Activated CD4-positive, alpha-beta T cell treated with anti-CD3 and anti-CD28 coated beads for 24 hours (primary cell): ENCODE data around the gene OR6B1.

Source experiments
- DNase-seq, 2 donors: peaks; one replicate each; pipeline ENCODE4 v3.0.0-alpha.2; 2020; ENCODE audit warnings: low read depth in 2 of 2

The OR6B1 gene

DNA sequence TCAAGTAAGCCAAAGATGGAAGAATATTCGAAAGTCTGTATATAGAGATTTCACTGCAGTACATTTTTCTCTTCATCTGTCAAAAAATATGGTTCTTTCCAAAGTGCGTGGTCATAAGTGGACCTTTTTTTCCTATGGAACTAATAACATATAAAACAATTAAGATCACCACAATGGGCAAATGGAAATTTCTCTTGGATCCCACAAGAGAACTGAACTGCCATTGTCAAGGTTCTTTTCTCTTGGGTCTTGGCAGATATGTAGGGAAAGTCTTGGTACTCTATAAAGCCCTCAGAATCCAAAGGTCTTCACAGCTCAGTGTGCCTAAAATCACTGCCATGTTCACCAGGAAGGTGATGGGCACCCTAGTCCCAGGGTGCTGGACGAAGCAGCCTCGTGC, at the start of gene OR6B1:
Gene OR6B1 (plus strand): TSS at position 301 of the 400 bp plus-strand sequence. CDS start 3,677 bp downstream, outside the sequence.
- DNase-seq = no peak

DNA sequence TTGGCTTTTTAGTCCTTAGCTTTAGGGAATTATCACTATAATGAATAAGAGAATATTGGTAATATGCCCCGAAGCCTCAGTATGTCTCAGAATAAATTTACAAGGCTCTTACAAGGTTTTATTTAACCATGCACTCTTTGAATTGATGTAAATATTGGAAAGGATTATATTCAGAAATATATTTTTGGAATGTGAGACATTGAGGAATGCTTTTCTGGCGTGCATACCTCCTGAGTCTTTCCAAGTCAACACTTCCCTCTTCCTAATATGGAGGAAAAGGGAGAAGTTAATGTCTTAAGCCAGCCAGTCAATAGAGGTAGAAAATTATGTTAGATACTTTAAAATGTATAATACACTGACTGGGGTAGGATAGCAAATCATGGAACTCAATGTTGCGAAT, 46.7 kb upstream of the OR6B1 start:
- DNase-seq = no peak

- no peak for DNase-seq
These were observed 46.0 kb upstream of the OR6B1 start for GRCh38 chr7:143954135-143954534.

GRCh38 chr7:143954544-143954943, 45.6 kb upstream of the OR6B1 start, which contains the start of gene OR2F1:
Gene OR2F1 (plus strand): TSS chr7:143954844. CDS start chr7:143959971, 5,127 bp downstream.
- DNase-seq = no peak

GRCh38 chr7:143958781-143959180, 41.3 kb upstream of the OR6B1 start:
- no peak for DNase-seq

DNA sequence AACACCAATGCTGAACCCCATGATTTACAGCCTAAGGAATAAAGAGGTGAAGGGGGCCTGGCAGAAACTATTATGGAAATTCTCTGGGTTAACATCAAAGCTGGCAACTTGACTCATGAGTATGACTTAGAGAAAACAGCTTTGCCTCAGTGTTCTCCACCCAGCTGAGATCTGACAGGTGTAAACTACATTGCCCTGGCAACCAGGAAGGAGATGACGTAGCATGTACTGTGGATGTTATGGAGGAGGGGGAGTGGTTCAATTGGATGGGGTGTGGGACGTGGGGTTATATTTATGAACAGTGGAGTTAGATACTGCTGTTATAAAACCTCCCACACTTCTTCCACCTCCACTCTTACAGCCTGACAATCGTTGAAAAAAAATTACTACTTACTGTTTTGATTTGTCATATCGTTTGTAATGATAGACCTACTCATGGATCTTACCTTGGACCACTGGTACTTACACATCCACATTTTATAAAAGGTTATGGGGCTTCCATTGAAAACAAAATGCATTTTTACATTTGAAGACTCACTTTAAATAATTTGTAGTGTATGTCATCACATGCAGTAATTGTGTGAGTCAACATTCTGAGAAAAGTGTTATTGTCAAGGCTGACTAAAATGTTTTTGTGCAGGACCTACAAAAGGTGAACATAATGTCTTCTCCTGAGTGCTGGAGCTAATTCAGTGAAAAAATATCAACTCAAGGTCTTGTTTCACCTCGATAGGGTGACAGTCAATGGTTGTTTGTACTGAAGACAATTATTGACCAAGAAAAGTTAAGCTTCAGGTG, 39.1 kb upstream of the OR6B1 start:
- DNase-seq = no peak

DNA sequence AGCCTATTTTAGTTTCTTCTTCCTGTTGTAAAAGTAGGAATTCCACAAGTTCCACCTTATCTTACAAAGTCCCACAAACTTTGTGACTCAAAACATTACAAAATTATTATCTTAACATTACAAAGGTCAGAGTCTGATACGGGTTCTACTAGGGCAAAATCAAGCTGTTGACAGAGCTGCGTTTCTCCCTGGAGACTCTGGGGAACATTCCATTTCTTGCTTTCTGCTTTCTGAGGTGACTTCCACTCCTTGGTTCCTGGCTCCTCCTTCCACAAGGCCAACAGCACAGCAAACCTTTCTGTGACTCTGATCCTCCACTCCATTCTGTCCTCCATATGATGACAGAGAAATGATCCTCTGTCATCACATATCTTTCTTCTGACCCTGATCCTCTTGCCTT, 34.8 kb upstream of the OR6B1 start:
- DNase-seq = no peak

- DNase-seq = no peak
These were observed 32.7 kb upstream of the OR6B1 start for GRCh38 chr7:143967398-143967797.

DNA sequence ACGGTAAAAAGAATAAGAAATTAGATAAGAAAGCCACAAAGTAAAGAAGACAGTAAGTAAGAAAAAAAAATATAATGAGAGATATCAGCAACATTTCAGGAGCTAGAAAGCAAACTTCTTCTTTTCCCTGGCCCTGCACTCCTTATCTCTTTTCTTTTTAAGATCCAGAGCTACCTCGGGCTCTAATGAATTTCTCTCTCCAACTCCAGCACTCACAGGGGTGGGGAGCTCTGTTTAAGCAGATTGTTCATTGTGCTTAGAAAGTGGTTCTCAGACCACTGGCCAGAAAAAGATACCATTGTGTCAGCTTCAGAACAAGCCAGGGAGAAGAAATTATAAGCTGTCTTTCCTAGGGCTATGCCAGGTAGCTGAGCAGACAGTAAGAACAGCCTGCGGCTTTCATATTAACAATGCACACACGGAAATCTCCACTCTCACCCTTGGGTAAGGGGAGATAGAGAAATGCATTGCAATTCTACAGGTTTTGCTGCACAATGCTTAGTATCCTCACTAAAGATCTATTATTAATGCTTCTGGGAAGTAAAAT, 26.2 kb upstream of the OR6B1 start:
- no peak for DNase-seq

DNA sequence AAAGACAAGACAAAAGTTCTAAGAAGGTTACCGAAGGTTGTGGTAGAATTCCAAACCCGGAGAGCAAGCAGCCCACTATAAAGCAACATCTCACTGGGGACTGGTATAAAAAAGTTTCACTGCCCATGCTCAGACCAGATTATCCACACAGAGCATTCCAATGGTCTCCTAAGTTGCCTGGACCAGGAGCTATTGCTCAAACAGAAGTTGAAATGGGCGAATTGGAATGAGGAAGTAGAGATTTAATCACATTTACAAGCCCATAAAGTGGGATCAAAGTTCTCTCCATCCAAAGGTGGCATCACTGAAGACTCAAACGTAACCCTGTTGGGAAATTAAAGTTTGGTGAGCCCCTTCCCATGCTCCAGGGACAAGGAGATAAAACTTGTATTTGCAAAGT, 25.7 kb upstream of the OR6B1 start:
- no peak for DNase-seq

DNA sequence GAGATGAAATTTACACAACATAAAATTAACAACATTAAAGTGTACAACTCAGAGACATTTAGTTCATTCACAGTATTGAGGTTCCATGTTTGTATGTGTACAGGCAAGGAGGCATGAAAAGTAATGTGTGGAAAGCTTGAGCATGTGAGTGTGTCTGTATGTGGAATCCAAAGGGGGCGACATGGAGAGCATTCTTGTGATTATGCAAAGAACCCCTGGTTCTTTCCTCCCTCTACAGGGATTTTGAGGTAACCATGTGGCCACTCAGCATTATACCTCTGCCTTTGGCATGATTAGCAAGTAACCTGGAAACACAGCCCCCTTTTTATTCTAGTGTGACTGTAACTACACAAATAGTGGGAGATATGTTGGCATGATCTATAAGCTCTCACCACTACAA, 24.5 kb upstream of the OR6B1 start:
- DNase-seq = no peak

DNA sequence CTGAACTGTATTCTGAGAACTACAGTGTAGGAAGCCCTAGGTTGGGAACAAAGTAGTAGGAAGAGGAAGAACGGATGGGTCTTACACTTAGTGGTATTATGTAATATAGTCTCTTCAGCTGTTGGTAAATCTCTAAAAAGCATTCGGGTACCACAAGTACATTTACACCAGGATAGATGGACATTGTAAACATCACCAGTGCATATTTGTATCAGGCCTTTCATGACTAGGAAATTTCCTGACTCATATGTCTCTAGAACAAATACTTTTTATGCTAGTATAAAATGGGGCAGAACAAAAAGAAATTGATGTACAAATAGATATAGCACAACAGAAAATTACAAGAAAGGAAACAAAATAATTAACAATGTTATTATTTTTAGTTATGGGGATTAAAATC, 21.5 kb upstream of the OR6B1 start:
- DNase-seq = no peak

DNA sequence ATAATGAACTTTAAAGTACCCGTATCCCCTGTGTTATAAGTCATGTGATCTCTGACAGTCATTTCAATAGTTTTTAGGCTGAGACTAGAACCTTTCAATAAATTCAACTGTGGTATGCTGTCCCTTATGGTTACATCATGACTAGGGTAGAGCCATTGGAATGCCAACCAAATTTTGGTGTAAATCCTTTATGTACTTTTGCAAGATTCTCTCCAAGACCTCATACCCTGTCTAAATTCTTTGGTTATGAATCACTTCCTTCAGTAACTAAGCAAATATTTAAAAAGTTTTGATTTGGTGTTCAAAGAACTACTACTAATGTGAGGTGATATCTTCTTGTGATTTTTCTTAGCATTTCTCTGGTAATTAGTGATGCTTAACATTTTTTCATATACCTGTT, 20.8 kb upstream of the OR6B1 start:
- DNase-seq = no peak

DNA sequence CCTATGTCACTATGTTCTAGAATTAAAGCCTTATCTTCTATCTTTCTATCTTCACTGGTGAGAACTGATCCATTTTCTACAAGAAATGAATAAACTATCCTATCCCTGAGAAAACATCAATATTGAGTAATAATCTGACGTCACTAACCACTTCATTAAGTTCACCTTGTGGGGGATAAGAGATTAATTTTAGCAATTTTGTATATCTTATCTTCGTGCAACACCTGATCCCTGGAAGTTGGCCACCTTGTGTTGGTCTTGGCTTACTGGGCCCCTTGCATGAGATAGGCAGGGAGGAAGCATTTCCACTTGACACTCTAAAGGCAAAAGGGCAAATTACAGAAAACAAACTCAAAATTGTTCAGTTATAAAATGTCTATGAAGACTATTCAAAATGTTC, 20.1 kb upstream of the OR6B1 start:
- no peak for DNase-seq

- no peak for DNase-seq
These were observed 19.2 kb upstream of the OR6B1 start for GRCh38 chr7:143980746-143981510.

- no peak for DNase-seq
These were observed 16.2 kb upstream of the OR6B1 start for GRCh38 chr7:143983960-143984359.

DNA sequence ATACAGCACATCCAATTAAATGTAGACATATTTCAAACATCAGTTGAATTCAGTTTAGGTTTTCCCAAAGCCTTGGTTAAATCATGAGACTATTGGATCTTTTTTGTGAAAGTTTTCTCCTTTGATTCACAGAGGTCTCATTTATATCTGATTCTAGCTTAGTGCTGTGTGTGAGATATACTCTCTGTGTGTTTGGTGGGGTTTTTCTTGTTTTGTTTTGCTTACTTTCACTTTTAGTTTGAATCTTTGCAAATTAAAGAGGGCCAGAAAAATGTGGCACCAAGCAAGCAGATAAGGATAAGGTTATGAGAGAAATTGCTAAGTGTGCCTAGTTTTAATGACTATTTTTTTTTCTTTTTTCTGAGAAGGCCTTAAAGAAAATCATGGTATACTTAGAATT, 12.6 kb upstream of the OR6B1 start:
- no peak for DNase-seq

DNA sequence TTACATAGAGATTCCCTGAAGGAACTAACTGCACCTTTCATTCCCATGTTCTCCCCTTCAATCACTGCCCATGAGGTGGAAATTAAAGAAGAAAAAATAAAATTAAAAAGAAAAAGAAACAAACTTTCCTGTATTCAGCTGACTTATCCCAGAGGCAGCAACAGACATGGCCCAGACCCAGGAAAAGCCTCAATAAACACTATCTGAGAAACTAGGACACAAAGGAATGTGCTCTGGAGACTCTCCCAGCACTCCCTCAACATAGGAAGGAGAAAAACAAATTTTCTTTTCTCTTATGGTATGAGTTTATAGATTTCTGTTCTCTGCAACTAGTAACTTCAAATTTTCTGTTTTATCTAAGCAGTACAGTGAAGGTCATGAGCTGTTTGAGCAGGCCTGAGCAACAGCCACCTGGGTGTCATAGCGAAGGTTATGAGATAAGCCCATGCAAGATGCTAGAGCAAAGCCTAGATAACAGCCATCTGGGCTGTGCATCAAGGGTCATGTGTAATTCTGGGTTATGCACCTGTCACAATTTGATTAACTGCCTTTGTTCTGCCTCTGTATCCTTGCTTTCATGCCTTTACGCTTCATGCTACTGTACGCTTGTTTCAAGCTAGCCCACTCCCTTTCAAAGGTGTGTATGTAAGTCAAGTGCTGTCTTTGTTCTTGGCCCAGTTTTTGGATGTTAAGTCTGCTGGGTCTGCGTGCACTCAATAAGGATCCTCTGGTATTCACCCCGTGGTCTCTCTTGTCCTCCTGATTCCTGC, 11.0 kb upstream of the OR6B1 start:
- no peak for DNase-seq

DNA sequence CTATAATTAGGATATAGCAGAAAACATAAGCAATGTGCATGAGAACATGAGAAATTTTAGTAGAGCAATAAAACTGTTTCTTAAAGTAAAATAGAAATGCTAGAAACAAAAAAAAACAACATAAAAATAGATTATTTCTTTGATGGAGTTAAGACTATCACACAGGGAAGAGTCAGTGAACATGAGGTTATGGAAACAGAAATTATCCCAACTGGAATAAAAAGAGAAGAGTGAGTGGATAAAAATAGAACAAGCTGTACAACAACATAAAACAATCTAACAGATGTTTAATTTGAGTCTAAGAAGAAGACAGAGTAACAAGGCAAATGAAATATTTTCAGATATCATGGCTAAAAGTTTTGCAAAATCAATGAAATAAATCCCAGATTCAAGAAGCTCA, 7.5 kb upstream of the OR6B1 start:
- no peak for DNase-seq

DNA sequence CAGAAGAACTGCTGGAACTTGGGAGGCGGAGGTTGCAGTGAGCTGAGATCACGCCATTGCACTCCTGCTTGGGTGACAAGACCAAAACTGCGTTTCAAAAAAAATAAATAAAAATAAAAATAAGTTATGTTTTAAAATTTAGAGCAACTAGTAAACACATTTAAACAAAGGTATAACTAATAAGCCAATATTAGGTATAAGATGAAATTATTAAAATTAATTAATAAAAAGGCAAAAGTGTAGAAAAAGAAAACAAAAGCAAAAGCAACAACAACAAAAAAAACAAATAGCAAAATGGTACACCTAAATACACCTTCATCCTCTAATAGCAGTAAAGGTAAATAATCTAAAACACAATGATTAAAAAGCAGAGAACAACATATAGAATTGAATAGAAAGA, 6.2 kb upstream of the OR6B1 start:
- DNase-seq = no peak

GRCh38 chr7:144001543-144001942, 1.4 kb downstream of the OR6B1 start:
- DNase-seq = no peak

GRCh38 chr7:144004703-144005102, 4.6 kb downstream of the OR6B1 start:
- DNase-seq = no peak
